Activated CD4-positive, alpha-beta memory T cell treated with anti-CD3 and anti-CD28 coated beads, Interleukin-2, amount 10 ng/mL, durations not matched to agents 7 days and 5 days (primary cell): Measurements from ENCODE around the gene OR7A17. TPM values are rescaled to one million over a fixed set of nuclear protein-coding genes. Genes with fewer than 3 reads are reported as not detected.

Source experiments
- CTCF ChIA-PET: fragments of 350-600 bp; sonication (Branson Sonifier 250); formaldehyde crosslinking; loops from one replicate; lab custom pipeline; 2021; ENCODE audit warnings: antibody characterized with exemption, inconsistent platforms; lab: Charles Lee
- POLR2A ChIA-PET: fragments of 350-600 bp; sonication (Branson Sonifier 250); formaldehyde crosslinking; loops from one replicate; lab custom pipeline; 2021; ENCODE audit warnings: antibody characterized with exemption; lab: Charles Lee
- DNase-seq: peaks from one replicate; pipeline ENCODE4 v3.0.0-alpha.2; 2020
- H3K27ac Mint-ChIP-seq: one replicate; pipeline ENCODE4 v1.8.0; 2021; ENCODE audit warnings: mild to moderate bottlenecking, mixed read lengths
- H3K27me3 Mint-ChIP-seq: one replicate; pipeline ENCODE4 v1.8.0; 2021; ENCODE audit warnings: mixed read lengths
- H3K36me3 Mint-ChIP-seq: one replicate; pipeline ENCODE4 v1.8.0; 2021; ENCODE audit warnings: low read depth, mixed read lengths
- H3K4me1 Mint-ChIP-seq: one replicate; pipeline ENCODE4 v1.8.0; 2021; ENCODE audit warnings: mixed read lengths
- H3K4me3 Mint-ChIP-seq: one replicate; pipeline ENCODE4 v1.8.0; 2021; ENCODE audit warnings: mild to moderate bottlenecking, mixed read lengths
- H3K9me3 Mint-ChIP-seq: one replicate; pipeline ENCODE4 v1.8.0; 2021; ENCODE audit warnings: mixed read lengths
- total RNA-seq, 2 experiments: library from RNA; stranded (reverse); gene quantifications; one replicate each; pipeline ENCODE4 v1.2.3, GENCODE V29; 2021

Gene OR7A17
- total RNA-seq, 2 experiments from 2014 or later, result not detected

GRCh38 chr19:14840206-14840605 lies 45.7 kb downstream of the OR7A17 start:
- H3K36me3 Mint-ChIP-seq, result no peaks in the 10 kb centered on the region
- H3K4me1 Mint-ChIP-seq, result no peaks in the 10 kb centered on the region
- ChIA-PET POLR2A (no interaction called here), CTCF (no interaction called here)
- no peak for DNase-seq
- H3K4me3 Mint-ChIP-seq, result no peak overlapping the region
- H3K27me3 Mint-ChIP-seq, result no peaks in the 10 kb centered on the region
- no peaks in the 10 kb centered on the region for H3K9me3 Mint-ChIP-seq
- no peak overlapping the region for H3K27ac Mint-ChIP-seq

GRCh38 chr19:14837391-14837790 lies 48.5 kb downstream of the OR7A17 start:
- H3K4me3 Mint-ChIP-seq, result no peak overlapping the region
- no peaks in the 10 kb centered on the region for H3K9me3 Mint-ChIP-seq
- CTCF ChIA-PET, result interaction anchor here (0.6 kb wide), 1 partner anchor 371 kb away, joined by 3 read pairs; no protein-coding TSS in a partner anchor
- DNase-seq, result no peak
- H3K27me3 Mint-ChIP-seq, result no peaks in the 10 kb centered on the region
- no peak overlapping the region for H3K27ac Mint-ChIP-seq
- H3K36me3 Mint-ChIP-seq, result no peaks in the 10 kb centered on the region
- H3K4me1 Mint-ChIP-seq, result no peaks in the 10 kb centered on the region
- POLR2A ChIA-PET, result no interaction called here

DNA sequence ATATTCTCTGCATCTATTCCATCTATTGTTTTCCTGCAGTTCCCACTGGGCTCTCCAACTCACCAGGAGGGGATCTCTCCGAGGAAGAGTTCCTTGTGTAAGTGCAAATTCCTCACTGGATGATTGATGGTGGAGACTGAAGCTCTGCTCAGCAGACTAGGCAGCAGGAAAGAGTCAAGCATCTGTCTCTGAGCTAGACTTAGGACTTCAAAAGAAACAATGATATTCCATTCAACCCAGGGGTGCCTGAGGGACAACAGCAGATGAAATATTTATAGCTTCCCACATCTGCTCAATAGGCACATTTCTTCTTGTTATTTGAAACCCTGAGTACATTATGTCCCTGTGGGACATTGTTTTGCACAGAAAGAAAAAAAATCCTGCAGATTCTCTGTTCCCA lies 50.9 kb downstream of the OR7A17 start, which contains the start of the genes OR7A5 and OR7C1:
Gene OR7A5 (minus strand): TSS at position 175 of the 400 bp plus-strand sequence. CDS start 6,944 bp downstream, outside the sequence.
Gene OR7C1 (minus strand): TSS at position 175 of the 400 bp plus-strand sequence. CDS start 35,049 bp downstream, outside the sequence.
- Mint-ChIP-seq H3K9me3 (no peaks in the 10 kb centered on the region), H3K27me3 (no peaks in the 10 kb centered on the region), H3K4me1 (no peaks in the 10 kb centered on the region), H3K36me3 (no peaks in the 10 kb centered on the region), H3K4me3 (no peak within 1 kb of the TSS), H3K27ac (no peak within 1 kb of the TSS)
- no peak for DNase-seq
- ChIA-PET CTCF (no interaction called here), POLR2A (no interaction called here)

GRCh38 chr19:14830702-14831101 lies 55.2 kb downstream of the OR7A17 start:
- no peaks in the 10 kb centered on the region for H3K9me3 Mint-ChIP-seq
- no peak overlapping the region for H3K4me3 Mint-ChIP-seq
- CTCF ChIA-PET, result no interaction called here
- no peaks in the 10 kb centered on the region for H3K4me1 Mint-ChIP-seq
- no peak overlapping the region for H3K27ac Mint-ChIP-seq
- H3K27me3 Mint-ChIP-seq, result peaks cover 3% of the 10 kb centered on the region
- no peaks in the 10 kb centered on the region for H3K36me3 Mint-ChIP-seq
- POLR2A ChIA-PET, result no interaction called here
- DNase-seq, result no peak

Other genes with a start within 250 kb of the OR7A17 start
- not detected for gene ADGRE3, start 211.3 kb downstream of the OR7A17 start, total RNA-seq
- 10 to 100 TPM; 11.7 to 12.1 TPM for gene ZNF333, start 196.1 kb downstream of the OR7A17 start, total RNA-seq
- gene ADGRE2, start 107.6 kb downstream of the OR7A17 start, total RNA-seq, result under 1 TPM; 0.48 to 0.73 TPM
- not detected for gene OR7A5, start 50.9 kb downstream of the OR7A17 start, total RNA-seq
- not detected for gene OR7C1, start 50.9 kb downstream of the OR7A17 start, total RNA-seq
- gene OR7A10, start 37.2 kb downstream of the OR7A17 start, total RNA-seq, result not detected
- not detected for gene OR7C2, start 55.4 kb upstream of the OR7A17 start, total RNA-seq
- not detected for gene SLC1A6, start 93.7 kb upstream of the OR7A17 start, total RNA-seq
- gene CASP14, start 163.3 kb upstream of the OR7A17 start, total RNA-seq, result not detected
- not detected for gene OR1I1, start 196.1 kb upstream of the OR7A17 start, total RNA-seq
- not detected for gene SYDE1, start 221.3 kb upstream of the OR7A17 start, total RNA-seq